Heart left ventricle (tissue), 13 donors: ENCODE data around the gene DYRK2.

ENCODE experiments used
- POLR2A ChIP-seq, 2 donors: fragments of 450-650 bp; IDR thresholded peaks; one replicate each; pipeline ENCODE4 v1.6.1; 2017; ENCODE audit warnings: antibody characterized with exemption in 2 of 2, mild to moderate bottlenecking in 2 of 2, moderate library complexity in 2 of 2
- TF ChIP-seq, protein P1 (sequence below), 12 donors: fragments of 200-600 bp; sonication (generic) in 4 of 12; IDR thresholded peaks; one replicate each; pipeline versions ENCODE4 v1.5.0 to v1.8.0; 2018 to 2022; ENCODE audit warnings: antibody characterized with exemption in 12 of 12, mild to moderate bottlenecking in 5 of 12
- donor health status: ischemic (EF 13 %, LVEDD 7.1; RV severe dilation, severe dysfunction).
- donor health status: DM: no; HTN: yes; CAD: no.
- donor health status: DM: no; HTN: no; CAD: no.
- donor health status: ischemic (EF 25% LVEDD 6.9; RV normal size, moderate dysfunction).
- donor health status: ischemic (EF 25% LVEDD 5.7; RV mildly dilated, moderate dysfunction).
- donor health status: ischemic (EF 35%, LVEDD 5.7; RV mildly dilated, moderate dysfunction).
- donor health status: nonischemic (EF 11% LVEDD 7.7; RV severe dilation, severe dysfunction).
- donor health status: DM: yes; HTN: yes; CAD: no.
- donor health status: PGD.
- donor health status: ischemic (EF 29% LVEDD 5.4; RV normal size, mild dysfunction).
- donor health status: nonischemic (EF 23%, LVEDD 6.1; RV moderate dilation, normal function).

DNA sequence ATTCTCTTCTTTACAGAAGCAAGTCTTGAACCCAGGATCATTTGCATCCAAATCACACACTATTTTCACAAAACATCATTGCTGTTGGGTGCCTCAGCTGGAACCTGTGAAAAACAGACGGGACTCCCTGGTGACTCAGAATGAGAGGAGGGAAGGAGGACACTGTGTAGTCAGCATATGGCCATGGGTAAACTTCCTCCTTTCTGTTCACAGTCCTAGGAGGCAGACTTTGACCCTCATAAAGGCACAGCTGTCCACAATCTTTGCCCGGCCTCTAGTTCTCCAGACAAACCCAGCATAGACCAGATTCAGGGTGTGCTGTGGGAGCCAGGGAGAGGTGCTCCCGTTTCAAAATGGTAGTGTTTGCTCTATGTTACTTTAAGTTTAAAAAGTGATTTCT, 62.0 kb downstream of the DYRK2 start:
- TF ChIP-seq, protein P1, sequence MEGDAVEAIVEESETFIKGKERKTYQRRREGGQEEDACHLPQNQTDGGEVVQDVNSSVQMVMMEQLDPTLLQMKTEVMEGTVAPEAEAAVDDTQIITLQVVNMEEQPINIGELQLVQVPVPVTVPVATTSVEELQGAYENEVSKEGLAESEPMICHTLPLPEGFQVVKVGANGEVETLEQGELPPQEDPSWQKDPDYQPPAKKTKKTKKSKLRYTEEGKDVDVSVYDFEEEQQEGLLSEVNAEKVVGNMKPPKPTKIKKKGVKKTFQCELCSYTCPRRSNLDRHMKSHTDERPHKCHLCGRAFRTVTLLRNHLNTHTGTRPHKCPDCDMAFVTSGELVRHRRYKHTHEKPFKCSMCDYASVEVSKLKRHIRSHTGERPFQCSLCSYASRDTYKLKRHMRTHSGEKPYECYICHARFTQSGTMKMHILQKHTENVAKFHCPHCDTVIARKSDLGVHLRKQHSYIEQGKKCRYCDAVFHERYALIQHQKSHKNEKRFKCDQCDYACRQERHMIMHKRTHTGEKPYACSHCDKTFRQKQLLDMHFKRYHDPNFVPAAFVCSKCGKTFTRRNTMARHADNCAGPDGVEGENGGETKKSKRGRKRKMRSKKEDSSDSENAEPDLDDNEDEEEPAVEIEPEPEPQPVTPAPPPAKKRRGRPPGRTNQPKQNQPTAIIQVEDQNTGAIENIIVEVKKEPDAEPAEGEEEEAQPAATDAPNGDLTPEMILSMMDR (IDR thresholded peaks at IDR 0.05) = no peak
- no peak for TF ChIP-seq POLR2A (IDR thresholded peaks at IDR 0.05)
